22Rv1 (cell line): ENCODE data around the gene MBD2.

Source experiments
- CTCF ChIP-seq: fragments of 450-650 bp; IDR thresholded peaks from 2 replicates; pipeline ENCODE4 v1.5.1; 2017; ENCODE audit warnings: mild to moderate bottlenecking
- ZFX ChIP-seq: fragments of 450-650 bp; IDR thresholded peaks from 2 replicates; pipeline ENCODE4 v1.6.1; 2017; ENCODE audit warnings: antibody characterized with exemption, borderline replicate concordance

- TF ChIP-seq CTCF (no peak), ZFX (no peak)
Measured at GRCh38 chr18:54102123-54102522, 122.3 kb downstream of the MBD2 start.
